Glutamatergic neuron (in vitro differentiated cells): ENCODE data around the gene SBNO1. TPM values are rescaled to one million over a fixed set of nuclear protein-coding genes. Genes with fewer than 3 reads are reported as not detected.

ENCODE experiments used
- DNase-seq: peaks from one replicate; pipeline ENCODE4 v3.0.0; 2022
- H3K27ac Mint-ChIP-seq: one replicate; pipeline ENCODE4 v1.8.0; 2020; ENCODE audit warnings: mild to moderate bottlenecking, mixed read lengths, inconsistent platforms; ENCODE audit not compliant: unreplicated experiment
- H3K27me3 Mint-ChIP-seq: one replicate; pipeline ENCODE4 v1.8.0; 2020; ENCODE audit warnings: mild to moderate bottlenecking, moderate library complexity, mixed read lengths, inconsistent platforms; ENCODE audit not compliant: unreplicated experiment
- H3K36me3 Mint-ChIP-seq: one replicate; pipeline ENCODE4 v1.8.0; 2020; ENCODE audit warnings: mild to moderate bottlenecking, mixed read lengths, inconsistent platforms; ENCODE audit not compliant: unreplicated experiment
- H3K4me1 Mint-ChIP-seq: one replicate; pipeline ENCODE4 v1.8.0; 2020; ENCODE audit warnings: mild to moderate bottlenecking, low read depth, mixed read lengths, inconsistent platforms; ENCODE audit not compliant: unreplicated experiment
- H3K4me3 Mint-ChIP-seq: one replicate; pipeline ENCODE4 v1.8.0; 2020; ENCODE audit warnings: mild to moderate bottlenecking, mixed read lengths, inconsistent platforms; ENCODE audit not compliant: unreplicated experiment
- H3K9me3 Mint-ChIP-seq: one replicate; pipeline ENCODE4 v1.8.0; 2020; ENCODE audit warnings: mild to moderate bottlenecking, moderate library complexity, mixed read lengths, inconsistent platforms; ENCODE audit not compliant: unreplicated experiment
- CTCF ChIP-seq: fragments of 200-600 bp; sonication (generic); IDR thresholded peaks from one replicate; pipeline ENCODE4 v1.5.0; 2021; ENCODE audit not compliant: partially characterized antibody, unreplicated experiment
- total RNA-seq: library from RNA; stranded (reverse); fragmentation: NEBNext Ultra II Directional; extraction: Animal tissue kit (Norgen Biotek cat#: 25700); gene quantifications from one replicate; pipeline ENCODE4 v1.2.1, GENCODE V29; 2021; ENCODE audit not compliant: unreplicated experiment

SBNO1 gene
- total RNA-seq, 1 donor from 2014 or later, result 50.9 TPM

GRCh38 chr12:123401753-123402683, 37.4 kb upstream of the SBNO1 start:
- no peaks in the 10 kb centered on the region for H3K9me3 Mint-ChIP-seq
- no peak overlapping the region for H3K4me3 Mint-ChIP-seq
- H3K4me1 Mint-ChIP-seq, result no peaks in the 10 kb centered on the region
- no peak for TF ChIP-seq CTCF
- H3K27me3 Mint-ChIP-seq, result peaks cover 2% of the 10 kb centered on the region
- peak overlapping the region; percentile 22 for H3K27ac Mint-ChIP-seq
- H3K36me3 Mint-ChIP-seq, result peaks cover 4% of the 10 kb centered on the region
- peak; percentile 22 for DNase-seq

GRCh38 chr12:123399255-123399617, 34.6 kb upstream of the SBNO1 start:
- no peaks in the 10 kb centered on the region for H3K4me1 Mint-ChIP-seq
- peaks cover 4% of the 10 kb centered on the region for H3K27me3 Mint-ChIP-seq
- no peak for TF ChIP-seq CTCF
- H3K27ac Mint-ChIP-seq, result no peak overlapping the region
- H3K9me3 Mint-ChIP-seq, result peaks cover 3% of the 10 kb centered on the region
- H3K4me3 Mint-ChIP-seq, result no peak overlapping the region
- H3K36me3 Mint-ChIP-seq, result peaks cover 4% of the 10 kb centered on the region
- no peak for DNase-seq

- H3K9me3 Mint-ChIP-seq, result peaks cover 3% of the 10 kb centered on the region
- no peak overlapping the region for H3K4me3 Mint-ChIP-seq
- no peak for TF ChIP-seq CTCF
- H3K27ac Mint-ChIP-seq, result no peak overlapping the region
- H3K36me3 Mint-ChIP-seq, result peaks cover 4% of the 10 kb centered on the region
- H3K4me1 Mint-ChIP-seq, result no peaks in the 10 kb centered on the region
- peaks cover 4% of the 10 kb centered on the region for H3K27me3 Mint-ChIP-seq
- DNase-seq, result peak; percentile 21
Observed at GRCh38 chr12:123398550-123399254, 34.1 kb upstream of the SBNO1 start.

GRCh38 chr12:123398177-123398549, 33.5 kb upstream of the SBNO1 start:
- Mint-ChIP-seq H3K27me3 (peaks cover 6% of the 10 kb centered on the region), H3K9me3 (peaks cover 3% of the 10 kb centered on the region), H3K4me3 (no peak overlapping the region), H3K4me1 (no peaks in the 10 kb centered on the region), H3K36me3 (peaks cover under 1% of the 10 kb centered on the region), H3K27ac (peak overlapping the region; percentile 62)
- DNase-seq, result no peak
- no peak for TF ChIP-seq CTCF

- Mint-ChIP-seq H3K4me3 (no peak overlapping the region), H3K4me1 (no peaks in the 10 kb centered on the region), H3K27ac (no peak overlapping the region), H3K36me3 (no peaks in the 10 kb centered on the region), H3K9me3 (peaks cover 3% of the 10 kb centered on the region), H3K27me3 (peaks cover 6% of the 10 kb centered on the region)
- no peak for DNase-seq
- no peak for TF ChIP-seq CTCF
Observed at GRCh38 chr12:123397400-123397799, 32.8 kb upstream of the SBNO1 start.
